HL-60 (cell line): Measurements from ENCODE around the gene PCDH1.

Source experiments
- DNase-seq, 2 experiments: peaks; one replicate each; pipeline ENCODE4 v3.0.0-alpha.2; 2010 to 2020; ENCODE audit warnings: low read depth in 1 of 2, low spot score in 1 of 2
- H3K27ac ChIP-seq: fragments of 250-450 bp; sonication (Bioruptor Pico); replicated peaks from 2 replicates; pipeline ENCODE4 v1.5.1; 2020; ENCODE audit warnings: mild to moderate bottlenecking, moderate library complexity
- H3K27me3 ChIP-seq: fragments of 250-450 bp; sonication (Bioruptor Pico); 2 replicates; pipeline ENCODE4 v1.5.1; 2021; ENCODE audit warnings: mild to moderate bottlenecking, moderate library complexity; ENCODE audit not compliant: insufficient read depth, poor library complexity, severe bottlenecking
- H3K4me3 ChIP-seq: replicated peaks from 2 replicates; pipeline ENCODE4 v1.5.1; 2011; ENCODE audit warnings: mild to moderate bottlenecking, control low read depth, low read length; ENCODE audit not compliant: insufficient read depth
- CTCF ChIP-seq: IDR thresholded peaks from one replicate; pipeline ENCODE4 v1.5.1; 2011; ENCODE audit warnings: low read length, control low read depth, inconsistent platforms; ENCODE audit not compliant: insufficient read depth
- GABPA ChIP-seq: IDR thresholded peaks from 2 replicates; pipeline ENCODE4 v1.6.1; 2012; ENCODE audit warnings: low read depth
- POLR2AphosphoS5 ChIP-seq: IDR thresholded peaks from 2 replicates; pipeline ENCODE4 v1.6.1; 2012; ENCODE audit warnings: low read depth
- REST ChIP-seq: IDR thresholded peaks from 2 replicates; pipeline ENCODE4 v1.6.1; 2012; ENCODE audit warnings: low read depth; ENCODE audit not compliant: insufficient replicate concordance
- SPI1 ChIP-seq: IDR thresholded peaks from 2 replicates; pipeline ENCODE4 v1.6.1; 2012; ENCODE audit warnings: low read depth, mild to moderate bottlenecking, borderline replicate concordance

Gene PCDH1

GRCh38 chr5:141875022-141875740 is 3.0 kb downstream of the PCDH1 start:
- TF ChIP-seq POLR2AphosphoS5 (no peak), REST (no peak), CTCF (no peak), SPI1 (no peak), GABPA (no peak)
- no peak for DNase-seq
- no peak overlapping the region for H3K4me3 ChIP-seq
- H3K27ac ChIP-seq: no peak overlapping the region
- H3K27me3 ChIP-seq: peaks cover 55% of the 10 kb centered on the region

- no peak for TF ChIP-seq REST
- no peak for DNase-seq
- Histone ChIP-seq H3K4me3 (no peak overlapping the region), H3K27ac (no peak overlapping the region), H3K27me3 (peaks cover 55% of the 10 kb centered on the region)
Measured at GRCh38 chr5:141874262-141874964, 3.8 kb downstream of the PCDH1 start.

- no peak for DNase-seq
- no peak overlapping the region for H3K27ac ChIP-seq
- TF ChIP-seq REST: no peak
- H3K27me3 ChIP-seq: peaks cover 53% of the 10 kb centered on the region
- no peak overlapping the region for H3K4me3 ChIP-seq
Measured at GRCh38 chr5:141873933-141874261, 4.3 kb downstream of the PCDH1 start.

- no peak for TF ChIP-seq CTCF
- no peak for TF ChIP-seq POLR2AphosphoS5
- no peak for TF ChIP-seq GABPA
- TF ChIP-seq SPI1: no peak
- TF ChIP-seq REST: no peak
- no peak for DNase-seq
- Histone ChIP-seq H3K4me3 (no peak overlapping the region), H3K27me3 (peaks cover 49% of the 10 kb centered on the region), H3K27ac (no peak overlapping the region)
Measured at GRCh38 chr5:141872496-141873356, 5.5 kb downstream of the PCDH1 start.
